Endodermal cell (in vitro differentiated cells): Measurements from ENCODE around the gene DAP. TPM values are rescaled to one million over a fixed set of nuclear protein-coding genes. Genes with fewer than 3 reads are reported as not detected.

Experiments used
- DNase-seq: peaks from one replicate; pipeline ENCODE4 v3.0.0-alpha.2; 2017
- H3K27ac ChIP-seq: 2 replicates; pipeline ENCODE4 v1.5.1; 2013; ENCODE audit warnings: mild to moderate bottlenecking, low read depth, low read length, moderate library complexity
- H3K27me3 ChIP-seq: 2 replicates; pipeline ENCODE4 v1.6.1; 2013; ENCODE audit warnings: mild to moderate bottlenecking, low read length, moderate library complexity; ENCODE audit not compliant: insufficient read depth, control insufficient read depth, poor library complexity, severe bottlenecking
- H3K36me3 ChIP-seq: 2 replicates; pipeline ENCODE4 v1.7.0; 2013; ENCODE audit warnings: mild to moderate bottlenecking, low read length, moderate library complexity; ENCODE audit not compliant: control insufficient read depth, insufficient read depth
- H3K4me1 ChIP-seq: one replicate; pipeline ENCODE4 v1.7.0; 2013; ENCODE audit warnings: low read length; ENCODE audit not compliant: control insufficient read depth, insufficient read depth
- H3K4me3 ChIP-seq: 2 replicates; pipeline ENCODE4 v1.5.1; 2013; ENCODE audit warnings: mild to moderate bottlenecking, low read length, moderate library complexity
- H3K9ac ChIP-seq: 2 replicates; pipeline ENCODE4 v1.6.1; 2013; ENCODE audit warnings: mild to moderate bottlenecking, low read length, moderate library complexity; ENCODE audit not compliant: poor library complexity, severe bottlenecking; ENCODE audit errors: extremely low read depth
- H3K9me3 ChIP-seq: 2 replicates; pipeline ENCODE4 v1.6.1; 2013; ENCODE audit warnings: mild to moderate bottlenecking, low read length, moderate library complexity; ENCODE audit not compliant: control insufficient read depth
- H3K27ac Mint-ChIP-seq: 2 replicates; pipeline ENCODE4 v1.8.0; 2020; ENCODE audit warnings: mixed read lengths
- H3K27me3 Mint-ChIP-seq: 2 replicates; pipeline ENCODE4 v1.8.0; 2021; ENCODE audit warnings: mild to moderate bottlenecking, mixed read lengths; ENCODE audit not compliant: insufficient read depth
- H3K36me3 Mint-ChIP-seq: 2 replicates; pipeline ENCODE4 v1.8.0; 2020; ENCODE audit warnings: low read depth, mixed read lengths
- H3K4me1 Mint-ChIP-seq: 2 replicates; pipeline ENCODE4 v1.8.0; 2020; ENCODE audit warnings: mixed read lengths
- H3K4me3 Mint-ChIP-seq: 2 replicates; pipeline ENCODE4 v1.8.0; 2020; ENCODE audit warnings: mild to moderate bottlenecking, moderate library complexity, mixed read lengths
- H3K9me3 Mint-ChIP-seq: 2 replicates; pipeline ENCODE4 v1.8.0; 2020; ENCODE audit warnings: mild to moderate bottlenecking, mixed read lengths
- WGBS, 2 experiments: methylation state at CpG; one replicate each; pipeline versions ENCODE4 v1.1.5 to v1.1.7; 2013; ENCODE audit warnings: missing lambda C conversion rate in 2 of 2, mixed read lengths in 1 of 2; ENCODE audit not compliant: insufficient coverage in 1 of 2, insufficient read length in 1 of 2; 5-methylcytosine and 5-hydroxymethylcytosine counted together
- total RNA-seq, 2 donors: library from RNA; stranded (reverse); fragmentation: NEBNext Ultra II Directional in 1 of 2; extraction: Animal tissue kit (Norgen Biotek cat#: 25700) in 1 of 2; gene quantifications; 2 replicates in 1 of 2; 3 replicates in 1 of 2; pipeline ENCODE4 v1.2.1, GENCODE V29; 2021
- TF ChIP-seq, protein P1 (sequence below): fragments of 200-600 bp; sonication (generic); conservative IDR thresholded peaks from 2 replicates; pipeline ENCODE4 v1.5.0; 2021; ENCODE audit warnings: antibody characterized with exemption, mild to moderate bottlenecking

Gene DAP
- total RNA-seq, 2 donors from 2014 or later: 77.7 to 106 TPM

DNA sequence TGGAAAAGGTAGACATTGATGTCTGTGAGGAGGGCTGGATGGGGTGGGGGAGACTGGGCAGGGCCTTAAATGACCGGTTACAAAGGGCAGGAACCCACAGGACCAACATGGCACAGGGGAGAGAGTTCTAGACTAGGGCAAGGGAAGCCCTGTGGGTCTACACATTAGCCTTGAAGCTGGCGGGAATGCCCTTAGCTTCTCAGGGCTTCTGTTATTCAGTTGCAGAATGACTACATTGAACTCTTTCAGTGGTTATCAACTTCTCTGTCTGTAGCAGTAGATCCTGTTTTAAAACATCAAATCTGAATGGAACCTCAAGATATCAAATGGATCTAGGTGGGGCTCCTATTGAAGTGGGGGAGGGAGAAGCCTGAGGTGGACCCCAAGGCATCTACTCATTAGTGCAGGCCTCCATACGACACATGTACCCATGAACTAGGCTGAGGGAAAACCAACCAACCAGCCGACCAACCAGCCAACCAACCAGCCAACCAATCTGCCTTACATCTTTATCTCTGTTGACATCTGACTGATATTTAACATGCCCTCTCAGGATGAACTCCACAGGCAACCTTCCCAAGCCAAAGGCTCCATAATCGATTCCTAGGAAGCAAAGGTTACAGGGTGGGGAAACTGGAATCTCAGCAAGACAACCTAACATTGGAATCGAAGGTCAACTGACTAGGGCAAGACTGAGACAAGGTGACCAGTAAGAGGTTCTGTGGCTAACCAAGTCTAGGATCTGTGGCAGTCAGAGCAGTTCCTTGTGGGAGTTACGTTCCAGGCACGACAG is 48.3 kb downstream of the DAP start:
- Histone ChIP-seq H3K4me1 (no peaks in the 10 kb centered on the region), H3K4me3 (no peak overlapping the region), H3K27ac (no peak overlapping the region), H3K36me3 (peaks cover 33% of the 10 kb centered on the region), H3K27me3 (no peaks in the 10 kb centered on the region), H3K9me3 (no peaks in the 10 kb centered on the region), H3K9ac (no peak overlapping the region)
- TF ChIP-seq, protein P1, sequence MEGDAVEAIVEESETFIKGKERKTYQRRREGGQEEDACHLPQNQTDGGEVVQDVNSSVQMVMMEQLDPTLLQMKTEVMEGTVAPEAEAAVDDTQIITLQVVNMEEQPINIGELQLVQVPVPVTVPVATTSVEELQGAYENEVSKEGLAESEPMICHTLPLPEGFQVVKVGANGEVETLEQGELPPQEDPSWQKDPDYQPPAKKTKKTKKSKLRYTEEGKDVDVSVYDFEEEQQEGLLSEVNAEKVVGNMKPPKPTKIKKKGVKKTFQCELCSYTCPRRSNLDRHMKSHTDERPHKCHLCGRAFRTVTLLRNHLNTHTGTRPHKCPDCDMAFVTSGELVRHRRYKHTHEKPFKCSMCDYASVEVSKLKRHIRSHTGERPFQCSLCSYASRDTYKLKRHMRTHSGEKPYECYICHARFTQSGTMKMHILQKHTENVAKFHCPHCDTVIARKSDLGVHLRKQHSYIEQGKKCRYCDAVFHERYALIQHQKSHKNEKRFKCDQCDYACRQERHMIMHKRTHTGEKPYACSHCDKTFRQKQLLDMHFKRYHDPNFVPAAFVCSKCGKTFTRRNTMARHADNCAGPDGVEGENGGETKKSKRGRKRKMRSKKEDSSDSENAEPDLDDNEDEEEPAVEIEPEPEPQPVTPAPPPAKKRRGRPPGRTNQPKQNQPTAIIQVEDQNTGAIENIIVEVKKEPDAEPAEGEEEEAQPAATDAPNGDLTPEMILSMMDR: no peak
- no peak overlapping the region for H3K4me3 Mint-ChIP-seq
- no peak overlapping the region for H3K27ac Mint-ChIP-seq
- no peaks in the 10 kb centered on the region for H3K9me3 Mint-ChIP-seq
- 94 to 96% methylated on average over 5 to 8 of the region's 8 CpGs for WGBS, 2 experiments
- DNase-seq: no peak
- H3K27me3 Mint-ChIP-seq: no peaks in the 10 kb centered on the region
- peaks cover 5% of the 10 kb centered on the region for H3K4me1 Mint-ChIP-seq
- H3K36me3 Mint-ChIP-seq: peaks cover 41% of the 10 kb centered on the region

DNA sequence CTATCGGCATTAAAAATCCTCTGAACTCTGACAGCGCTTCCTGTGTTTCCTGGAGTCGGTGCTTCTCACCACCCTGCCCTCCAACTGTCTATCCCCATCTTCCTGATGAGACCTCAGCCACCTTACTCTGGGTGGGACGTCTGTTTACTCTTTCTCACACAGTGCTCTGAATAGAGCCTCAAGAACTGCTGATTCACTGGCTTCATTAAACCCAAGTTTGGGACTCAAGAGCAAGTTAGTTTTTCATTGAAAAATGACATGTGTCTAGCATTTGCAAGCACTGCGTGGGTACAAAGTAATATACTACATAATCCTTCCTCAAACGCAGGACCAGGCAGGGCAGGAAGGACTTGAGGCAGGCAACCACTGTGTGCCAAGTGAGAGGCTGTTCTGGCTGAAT is 49.5 kb downstream of the DAP start:
- TF ChIP-seq, protein P1: no peak
- peaks cover 33% of the 10 kb centered on the region for H3K36me3 ChIP-seq
- no peaks in the 10 kb centered on the region for H3K27me3 ChIP-seq
- no peak overlapping the region for H3K4me3 Mint-ChIP-seq
- no peak overlapping the region for H3K27ac Mint-ChIP-seq
- no peaks in the 10 kb centered on the region for H3K4me1 ChIP-seq
- H3K27ac ChIP-seq: no peak overlapping the region
- H3K9me3 Mint-ChIP-seq: no peaks in the 10 kb centered on the region
- DNase-seq: no peak
- no peaks in the 10 kb centered on the region for H3K9me3 ChIP-seq
- WGBS, 2 experiments: 96 to 98% methylated on average over 4 to 6 of the region's 6 CpGs
- no peaks in the 10 kb centered on the region for H3K27me3 Mint-ChIP-seq
- H3K4me3 ChIP-seq: no peak overlapping the region
- H3K9ac ChIP-seq: no peak overlapping the region
- H3K36me3 Mint-ChIP-seq: peaks cover 36% of the 10 kb centered on the region
- peaks cover 15% of the 10 kb centered on the region for H3K4me1 Mint-ChIP-seq

DNA sequence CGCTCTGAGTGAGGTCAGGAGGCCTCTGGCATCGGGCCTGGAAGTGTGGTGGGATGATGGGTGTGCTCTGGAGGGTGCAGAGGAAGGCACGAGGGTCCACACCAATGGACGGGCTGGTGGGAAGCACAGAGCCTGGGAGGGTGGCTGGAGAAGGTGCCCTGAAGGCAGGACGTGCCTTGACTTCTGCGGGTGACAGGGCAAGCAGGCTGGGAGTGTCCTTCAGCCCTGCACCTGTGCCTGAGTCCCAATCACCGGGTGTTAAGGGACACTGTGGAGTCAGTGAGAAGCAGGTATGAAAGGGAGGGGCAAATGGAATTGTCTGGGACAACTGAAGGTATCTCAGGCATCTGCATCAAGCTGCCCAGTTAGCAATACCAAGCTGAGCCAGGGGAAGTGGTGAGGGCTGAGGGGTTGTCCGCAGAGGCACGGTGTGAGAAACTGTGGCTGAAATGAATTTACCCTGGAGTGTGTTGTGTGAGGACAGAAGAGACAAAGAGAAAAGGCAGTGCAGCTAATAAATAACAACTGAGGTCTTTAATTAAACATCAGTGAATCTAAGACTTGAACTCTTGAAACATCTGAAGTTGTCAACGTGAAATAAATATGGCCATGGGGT is 50.4 kb downstream of the DAP start:
- H3K4me1 ChIP-seq: no peaks in the 10 kb centered on the region
- H3K9me3 ChIP-seq: no peaks in the 10 kb centered on the region
- WGBS, 2 experiments: 92 to 93% methylated on average over 9 to 10 of the region's 10 CpGs
- no peak overlapping the region for H3K27ac ChIP-seq
- Mint-ChIP-seq H3K9me3 (no peaks in the 10 kb centered on the region), H3K27ac (no peak overlapping the region), H3K27me3 (no peaks in the 10 kb centered on the region), H3K36me3 (peaks cover 36% of the 10 kb centered on the region), H3K4me1 (peaks cover 21% of the 10 kb centered on the region), H3K4me3 (no peak overlapping the region)
- TF ChIP-seq, protein P1: no peak
- no peak overlapping the region for H3K9ac ChIP-seq
- peaks cover 33% of the 10 kb centered on the region for H3K36me3 ChIP-seq
- H3K27me3 ChIP-seq: no peaks in the 10 kb centered on the region
- no peak overlapping the region for H3K4me3 ChIP-seq
- DNase-seq: no peak
